ENCODE data around the gene AFAP1L2.

The AFAP1L2 gene

GRCh38 chr10:114260366-114260765 is 143.9 kb downstream of the AFAP1L2 start:
- DNase-seq: no peak

GRCh38 chr10:114259824-114260223 is 144.5 kb downstream of the AFAP1L2 start:
- DNase-seq: no peak

DNA sequence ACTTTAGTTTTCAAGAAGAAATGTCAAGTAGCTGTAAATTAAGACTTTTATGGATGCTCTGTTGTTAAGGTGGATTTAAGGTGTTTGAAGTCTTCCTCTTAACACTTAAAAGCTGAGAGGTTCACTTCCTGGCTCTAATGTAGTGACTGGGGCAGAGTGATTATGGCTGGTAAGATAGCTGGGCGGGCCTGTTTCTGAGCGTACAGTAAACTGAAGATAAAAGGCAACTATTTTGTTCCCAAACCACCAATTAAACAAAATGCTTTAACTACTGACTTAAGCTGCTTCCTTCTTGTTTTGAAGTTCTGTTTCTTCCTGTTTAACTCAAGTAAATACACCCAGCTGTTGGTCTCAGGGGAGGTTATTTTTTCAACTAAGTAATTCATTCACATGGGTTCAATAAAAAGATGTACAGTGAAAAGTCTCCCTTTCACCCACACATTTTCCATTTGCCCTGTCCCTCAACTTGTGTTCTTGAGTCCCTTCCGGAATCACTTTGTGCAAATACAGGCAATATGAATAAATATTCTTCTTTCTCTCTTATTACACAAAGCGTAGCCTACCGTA is 145.9 kb downstream of the AFAP1L2 start:
- DNase-seq: no peak

GRCh38 chr10:114257498-114257897 is 146.8 kb downstream of the AFAP1L2 start:
- no peak for DNase-seq

GRCh38 chr10:114256822-114257221 is 147.5 kb downstream of the AFAP1L2 start:
- no peak for DNase-seq

- DNase-seq: no peak
Measured at GRCh38 chr10:114256008-114256765, 148.1 kb downstream of the AFAP1L2 start.

DNA sequence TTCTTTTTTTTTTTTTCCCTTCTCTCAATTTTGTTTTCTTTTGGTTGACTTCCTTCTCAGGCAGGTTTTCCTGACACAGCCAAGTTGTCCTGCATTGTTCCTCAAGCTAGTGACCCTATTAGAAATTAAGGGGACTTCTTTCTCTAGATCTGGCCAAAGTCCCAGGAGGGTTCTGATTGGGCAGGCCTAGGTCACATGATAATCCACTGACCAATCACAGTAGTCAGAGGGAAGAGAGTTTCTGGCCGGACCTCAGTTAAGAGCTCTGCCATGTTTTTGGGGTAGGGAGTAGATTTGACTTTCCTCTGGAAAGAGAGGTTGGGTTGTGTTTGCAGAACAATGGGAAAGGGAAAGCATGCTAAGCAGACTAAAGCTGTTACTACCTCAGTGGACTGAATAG is 149.1 kb downstream of the AFAP1L2 start:
- DNase-seq: no peak

- no peak for DNase-seq
Measured at GRCh38 chr10:114252883-114253282, 151.4 kb downstream of the AFAP1L2 start.

DNA sequence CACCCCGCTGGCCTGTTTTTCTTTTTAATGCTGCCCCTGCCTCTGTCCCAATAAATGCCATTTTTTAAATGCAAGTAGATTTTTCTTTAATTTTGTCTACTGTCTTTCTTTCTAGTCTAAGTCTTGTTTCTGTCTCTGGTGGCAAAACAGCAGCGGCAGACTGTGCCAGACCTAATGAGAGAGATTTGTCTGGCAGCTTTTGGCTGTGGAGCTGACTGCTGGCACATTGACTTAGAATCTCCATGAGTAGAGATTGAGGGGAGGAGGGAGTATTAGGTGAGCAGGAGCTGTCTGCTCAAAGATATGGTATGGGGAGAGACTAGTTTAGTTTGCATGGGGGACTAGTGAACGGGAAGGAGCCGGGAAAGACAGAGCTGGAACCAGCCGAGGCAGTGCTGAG is 152.2 kb downstream of the AFAP1L2 start:
- DNase-seq: no peak

GRCh38 chr10:114250716-114251115 is 153.6 kb downstream of the AFAP1L2 start:
- DNase-seq: no peak

DNA sequence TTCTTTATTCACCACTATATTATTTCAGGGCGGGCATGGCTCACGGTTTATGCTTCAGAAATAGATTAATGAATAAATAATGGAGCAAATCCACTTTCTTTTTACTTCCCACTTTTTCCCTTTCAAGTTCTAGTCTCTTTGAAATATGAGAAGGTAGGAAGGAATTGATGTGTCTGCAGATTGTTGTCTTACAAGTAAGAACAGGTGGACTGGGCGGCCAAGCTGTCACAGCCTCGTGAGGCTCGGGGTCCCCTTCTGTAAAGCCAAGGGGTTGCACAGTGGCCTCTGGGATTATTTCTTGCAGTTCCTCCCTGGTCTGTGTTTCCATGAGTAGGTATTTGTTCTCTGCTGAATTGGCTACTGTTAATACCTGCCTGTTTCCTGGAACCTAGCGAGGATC is 154.1 kb downstream of the AFAP1L2 start:
- no peak for DNase-seq

DNA sequence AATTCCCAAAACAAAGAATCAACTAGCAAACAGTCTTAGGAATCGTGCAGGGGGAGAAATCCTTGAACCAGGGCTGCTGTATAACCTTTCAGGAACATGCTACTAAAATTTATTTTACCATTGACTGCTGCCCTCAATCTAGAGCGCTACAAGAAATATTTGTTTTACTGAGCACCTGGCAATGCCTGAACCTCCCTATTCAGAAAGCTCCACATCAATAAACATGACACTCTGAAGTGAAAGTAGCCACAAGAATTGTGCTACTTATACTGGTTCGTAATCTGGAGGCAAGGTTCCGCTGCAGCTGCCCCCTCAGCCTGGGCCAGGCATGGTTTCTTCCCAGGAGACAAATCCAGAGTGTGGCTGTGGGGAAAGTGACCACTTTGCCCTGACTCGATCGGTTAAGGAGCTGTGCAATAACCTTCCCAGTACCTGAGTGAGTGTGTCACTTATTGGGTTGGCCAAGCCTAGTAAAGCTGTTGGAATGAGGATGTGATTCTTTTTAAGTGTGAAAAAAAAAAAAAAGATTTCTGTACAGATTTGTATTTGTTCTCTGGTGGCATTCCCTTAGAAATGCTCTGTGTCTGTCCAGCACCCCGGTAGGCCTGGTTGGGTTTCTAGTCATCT is 157.5 kb downstream of the AFAP1L2 start:
- no peak for DNase-seq

GRCh38 chr10:114245121-114245791 is 159.0 kb downstream of the AFAP1L2 start:
- DNase-seq: no peak
